Gastroesophageal sphincter (tissue), 3 donors: ENCODE data around the gene HPRT1.

Source experiments
- CTCF ChIP-seq, 4 experiments: fragments of 200-600 bp in 2 of 4; fragments of 450-650 bp in 2 of 4; sonication (generic) in 1 of 4; IDR thresholded peaks; one replicate each; pipeline ENCODE4 v1.5.1; 2017 to 2019; ENCODE audit warnings: antibody characterized with exemption in 4 of 4, mild to moderate bottlenecking in 2 of 4, moderate library complexity in 2 of 4
- EP300 ChIP-seq: sonication (generic); formaldehyde crosslinking; IDR thresholded peaks from one replicate; pipeline ENCODE4 v1.6.1; 2017; ENCODE audit warnings: antibody characterized with exemption, mild to moderate bottlenecking
- POLR2A ChIP-seq, 2 donors: fragments of 450-650 bp; IDR thresholded peaks; one replicate each; pipeline ENCODE4 v1.6.1; 2017; ENCODE audit warnings: antibody characterized with exemption in 2 of 2, mild to moderate bottlenecking in 2 of 2, moderate library complexity in 1 of 2
- POLR2AphosphoS5 ChIP-seq: sonication (generic); formaldehyde crosslinking; IDR thresholded peaks from one replicate; pipeline ENCODE4 v1.6.1; 2017; ENCODE audit warnings: antibody characterized with exemption

- TF ChIP-seq CTCF (IDR thresholded peaks at IDR 0.05) (no peak), POLR2A (IDR thresholded peaks at IDR 0.05) (no peak), POLR2AphosphoS5 (no peak), EP300 (no peak)
Measured at GRCh38 chrX:134443461-134443860, 16.5 kb upstream of the HPRT1 start.
